Cerebellar cortex (tissue), 1 donor: Measurements from ENCODE around the gene AARSD1.
"Not testable (repeated sequence)": the region's sequence is repeated elsewhere in the genome, so short reads cannot be mapped to it uniquely, and the experiment has no call there.

Experiments used
- DNase-seq: peaks from one replicate; pipeline ENCODE4 v3.0.0-alpha.2; 2015; ENCODE audit warnings: low spot score

Gene AARSD1

DNA sequence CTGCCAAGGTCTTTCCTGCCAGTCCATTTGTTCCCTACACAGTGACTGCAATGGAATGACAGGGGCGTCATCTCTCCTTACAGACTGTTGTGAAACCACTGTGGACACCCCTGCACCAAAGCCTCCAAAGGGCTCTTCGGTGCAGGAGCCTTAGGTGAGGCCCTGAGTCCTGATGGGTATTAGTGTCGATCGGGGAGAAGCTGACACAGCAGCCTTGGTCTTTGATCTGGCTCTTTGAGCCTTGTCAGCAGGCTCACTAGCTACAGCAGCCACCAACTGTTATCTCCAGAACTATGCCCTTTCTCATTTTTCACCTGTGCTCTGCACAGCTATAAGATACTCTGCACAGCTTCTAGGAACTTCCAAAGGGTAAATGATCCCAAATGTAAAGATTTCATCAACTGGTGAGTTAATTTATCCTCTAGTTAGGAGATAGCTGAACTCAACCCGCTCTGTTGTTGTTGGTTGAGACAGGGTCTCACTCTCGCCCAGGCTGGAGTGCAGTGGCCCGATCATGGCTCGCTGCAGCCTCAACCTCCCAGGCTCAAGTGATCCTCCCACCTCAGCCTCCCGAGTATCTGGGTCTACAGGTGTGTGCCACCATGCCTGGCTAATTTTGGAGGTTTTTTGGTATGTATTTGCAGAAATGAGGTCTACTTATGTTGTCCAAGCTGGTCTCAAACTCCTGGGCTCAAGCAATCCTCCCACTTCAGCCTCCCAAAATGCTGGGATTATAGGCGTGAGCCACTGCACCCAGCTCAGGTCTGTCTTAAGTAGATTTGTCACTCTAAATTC, 44.0 kb downstream of the AARSD1 start:
- DNase-seq, result no peak

DNA sequence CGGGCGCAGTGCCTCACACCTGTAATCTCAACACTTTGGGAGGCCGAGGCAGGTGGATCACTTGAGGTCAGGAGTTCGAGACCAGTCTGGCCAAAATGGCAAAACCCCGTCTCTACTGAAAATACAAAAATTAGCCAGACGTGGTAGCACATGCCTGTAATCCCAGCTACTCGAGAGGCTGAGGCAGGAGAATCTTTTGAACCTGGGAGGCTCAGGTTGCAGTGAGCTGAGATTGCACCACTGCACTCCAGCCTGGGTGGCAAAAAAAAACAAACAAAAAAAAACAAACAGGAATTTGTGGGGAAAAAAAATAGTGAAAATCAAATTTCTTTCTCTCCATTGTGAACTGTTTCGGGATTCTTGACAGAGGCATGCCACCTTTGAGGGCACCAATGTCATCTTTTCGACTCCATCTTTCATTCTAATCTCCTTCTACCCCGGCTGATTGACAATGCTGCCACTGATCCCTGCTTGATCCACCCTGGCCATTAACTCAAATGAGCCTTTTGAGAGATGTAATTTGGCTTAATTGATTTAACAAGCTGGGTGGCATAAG, 44.7 kb downstream of the AARSD1 start:
- not testable (repeated sequence) for DNase-seq

DNA sequence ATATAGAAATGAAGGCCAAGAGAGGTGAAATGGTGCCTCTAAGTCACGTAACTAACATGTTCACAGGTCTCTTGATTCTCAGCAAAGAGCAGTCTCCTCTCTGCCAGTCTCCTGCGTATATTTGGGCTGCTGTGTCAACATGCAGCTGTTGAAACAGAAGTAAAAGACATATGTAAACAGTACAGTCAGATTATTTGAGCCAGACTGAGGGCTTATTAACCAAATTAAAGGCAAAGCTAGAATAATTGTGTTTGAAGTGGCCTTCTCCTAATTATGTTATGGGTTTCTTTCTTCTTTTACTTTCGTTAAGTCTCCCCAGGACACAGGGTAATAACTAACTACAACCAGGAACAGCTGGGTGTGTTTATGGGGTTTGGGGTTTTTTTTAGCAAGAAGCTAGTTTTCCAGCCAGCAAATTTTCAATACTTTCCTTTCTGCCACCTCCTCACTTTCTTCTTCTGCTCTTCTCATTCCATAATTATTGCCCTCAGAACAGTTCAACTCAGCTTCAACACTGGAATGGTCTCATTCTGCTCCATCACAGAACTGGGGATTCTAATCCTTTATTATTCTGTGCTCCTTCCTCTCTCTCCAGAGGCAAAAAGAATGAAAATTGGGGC, 45.2 kb downstream of the AARSD1 start:
- no peak for DNase-seq

DNA sequence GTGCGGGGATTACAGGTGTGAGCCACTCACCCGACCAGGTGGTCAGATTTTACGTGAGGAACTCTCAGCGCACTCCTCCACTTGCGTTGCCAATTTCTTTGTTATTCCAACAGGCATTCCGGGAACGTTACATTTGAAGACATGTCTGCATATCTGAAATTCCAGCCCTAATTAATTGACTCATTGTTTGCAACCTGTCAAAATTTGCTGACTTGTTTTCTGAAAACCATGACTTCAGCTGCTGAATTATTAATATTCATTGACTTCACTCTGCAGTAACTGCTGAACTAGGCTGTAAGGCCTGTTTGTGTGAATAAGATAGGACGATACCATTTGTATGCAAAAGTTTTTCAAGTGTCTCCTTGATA, 47.0 kb downstream of the AARSD1 start:
- no peak for DNase-seq

DNA sequence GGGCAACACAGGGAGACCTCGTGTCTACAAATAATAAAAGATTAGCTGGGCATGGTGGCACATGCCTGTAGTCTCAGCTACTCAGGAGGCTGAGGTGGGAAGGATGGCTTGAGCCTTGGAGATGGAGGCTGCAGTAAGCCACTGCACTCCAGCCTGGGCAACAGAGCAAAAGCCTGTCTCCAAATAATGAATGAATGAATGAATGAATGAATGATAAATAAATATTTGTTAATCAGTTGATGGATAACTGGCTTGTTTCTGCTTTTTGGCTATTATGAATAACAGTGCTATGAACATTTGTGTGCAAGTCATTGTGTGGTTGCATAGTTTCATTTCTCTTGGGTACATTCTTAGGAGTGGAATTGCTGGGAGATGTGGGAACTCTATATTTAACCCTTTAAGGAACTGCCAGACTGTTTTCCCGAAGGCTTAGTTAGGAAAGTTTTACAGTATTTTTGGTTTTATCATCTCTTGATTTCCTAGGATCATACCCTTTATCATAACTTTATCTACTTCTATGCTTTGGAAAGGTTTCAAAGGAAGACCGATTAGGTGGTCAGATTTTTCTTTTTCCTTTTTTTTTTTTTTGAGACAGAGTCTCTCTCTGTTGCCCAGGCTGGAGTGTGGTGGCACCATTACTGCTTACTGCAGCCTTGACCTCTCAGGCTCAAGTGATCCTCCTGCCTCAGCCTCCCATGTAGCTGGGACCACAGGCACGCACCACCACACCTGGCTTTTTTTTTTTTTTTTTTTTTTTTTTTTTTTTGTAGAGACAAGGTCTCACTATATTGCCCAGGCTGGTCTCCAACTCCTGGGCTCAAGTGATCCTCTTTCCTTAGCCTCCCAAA, 47.6 kb downstream of the AARSD1 start:
- not testable (repeated sequence) for DNase-seq

DNA sequence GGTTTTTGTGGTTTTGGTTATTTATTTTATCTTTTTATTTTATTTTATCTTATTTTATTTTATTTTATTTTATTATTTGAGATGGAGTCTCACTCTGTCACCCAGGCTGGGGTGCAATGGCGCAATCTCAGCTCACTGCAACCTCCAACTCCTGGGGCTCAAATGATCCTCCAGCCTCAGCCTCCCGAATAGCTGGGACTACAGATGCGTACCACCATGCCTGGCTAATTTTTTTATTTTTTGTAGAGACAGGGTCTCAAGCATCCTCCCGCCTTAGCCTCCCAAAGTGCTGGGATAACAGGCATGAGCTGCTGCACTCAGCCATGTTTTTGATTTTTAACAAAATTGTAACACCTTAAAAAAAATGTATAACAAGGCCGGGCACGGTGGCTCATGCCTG, 49.0 kb downstream of the AARSD1 start:
- not testable (repeated sequence) for DNase-seq

DNA sequence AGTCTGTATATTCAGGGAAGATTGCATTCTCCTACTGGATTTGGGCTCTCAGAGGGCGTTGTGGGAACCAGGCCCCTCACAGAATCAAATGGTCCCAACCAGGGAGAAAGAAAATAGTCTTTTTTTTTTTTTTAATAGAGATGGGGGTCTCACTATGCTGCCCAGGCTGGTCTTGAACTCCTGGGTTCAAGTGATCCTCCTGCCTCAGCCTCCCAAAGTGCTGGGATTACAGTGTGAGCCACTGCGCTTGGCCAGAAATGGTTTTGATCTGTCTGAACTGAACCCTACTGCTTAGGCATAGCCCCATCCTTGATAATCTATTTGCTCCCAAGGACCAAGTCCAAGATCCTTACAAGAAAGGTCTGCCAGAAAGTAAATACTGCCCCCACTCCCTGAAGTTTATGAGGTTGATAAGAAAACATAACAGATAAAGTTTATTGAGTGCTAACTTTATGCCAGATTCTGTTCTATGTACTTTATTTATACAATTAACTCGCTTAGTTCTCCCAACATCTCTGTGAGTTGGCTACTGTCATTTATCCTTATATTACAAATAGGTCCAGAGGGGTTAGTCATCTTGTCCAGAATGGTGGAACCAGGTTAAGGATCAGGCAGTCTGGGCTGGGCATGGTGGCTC, 50.2 kb downstream of the AARSD1 start:
- DNase-seq, result no peak

DNA sequence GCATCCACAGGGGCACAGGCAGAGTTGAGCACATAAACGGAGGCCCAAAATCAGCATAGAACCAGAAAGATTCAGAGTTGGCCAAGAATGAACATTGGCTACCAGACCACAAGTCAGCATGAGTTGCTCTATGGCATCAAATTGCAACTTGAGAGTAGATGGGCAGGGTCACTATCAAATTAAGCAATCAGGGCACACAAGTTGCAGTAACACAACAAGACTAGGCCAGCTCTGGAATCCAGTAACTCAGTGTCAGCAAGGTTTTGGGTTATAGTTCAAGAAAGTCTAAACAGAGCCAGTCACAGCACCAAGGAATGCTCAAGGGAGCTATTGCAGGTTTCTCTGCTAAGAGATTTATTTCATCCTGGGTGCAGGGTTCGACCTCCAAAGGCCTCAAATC, 50.7 kb downstream of the AARSD1 start:
- DNase-seq, result no peak

DNA sequence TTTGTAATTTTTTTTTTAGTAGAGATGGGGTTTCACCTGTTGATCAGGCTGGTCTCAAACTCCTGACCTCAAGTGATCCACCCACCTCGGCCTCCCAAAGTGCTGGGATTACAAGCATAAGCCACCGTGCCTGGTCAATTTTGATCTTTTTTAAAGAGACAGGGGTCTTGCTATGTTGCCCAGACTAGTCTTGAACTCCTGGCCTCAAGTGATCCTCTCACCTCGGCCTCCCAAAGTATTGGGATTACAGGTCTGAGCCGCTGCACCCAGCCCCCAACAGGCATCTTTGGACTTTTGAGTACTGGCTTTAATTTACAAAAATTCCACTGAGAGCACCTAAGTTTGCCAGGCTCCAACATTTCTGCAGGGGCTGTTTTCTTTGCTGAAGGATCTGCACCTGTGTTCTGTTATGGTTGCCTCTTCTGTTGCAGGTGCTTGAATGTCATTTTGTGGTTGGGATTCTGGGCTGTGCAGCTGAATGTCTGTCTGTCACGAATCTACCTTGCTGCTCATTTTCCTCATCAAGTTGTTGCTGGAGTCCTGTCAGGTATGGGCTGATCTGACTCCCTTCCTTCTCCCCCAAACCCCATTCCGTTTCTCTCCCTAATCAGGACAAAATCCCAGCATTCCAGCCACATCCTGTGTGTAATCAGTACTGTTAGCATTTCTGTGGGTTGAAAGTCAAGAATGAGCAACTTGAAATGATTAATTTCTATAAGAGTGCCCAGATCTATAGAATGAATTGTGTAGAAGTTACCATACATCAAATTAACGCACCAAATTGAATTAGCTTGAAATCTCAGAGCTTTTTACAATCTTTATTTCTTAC, 55.2 kb downstream of the AARSD1 start:
- DNase-seq, result no peak

DNA sequence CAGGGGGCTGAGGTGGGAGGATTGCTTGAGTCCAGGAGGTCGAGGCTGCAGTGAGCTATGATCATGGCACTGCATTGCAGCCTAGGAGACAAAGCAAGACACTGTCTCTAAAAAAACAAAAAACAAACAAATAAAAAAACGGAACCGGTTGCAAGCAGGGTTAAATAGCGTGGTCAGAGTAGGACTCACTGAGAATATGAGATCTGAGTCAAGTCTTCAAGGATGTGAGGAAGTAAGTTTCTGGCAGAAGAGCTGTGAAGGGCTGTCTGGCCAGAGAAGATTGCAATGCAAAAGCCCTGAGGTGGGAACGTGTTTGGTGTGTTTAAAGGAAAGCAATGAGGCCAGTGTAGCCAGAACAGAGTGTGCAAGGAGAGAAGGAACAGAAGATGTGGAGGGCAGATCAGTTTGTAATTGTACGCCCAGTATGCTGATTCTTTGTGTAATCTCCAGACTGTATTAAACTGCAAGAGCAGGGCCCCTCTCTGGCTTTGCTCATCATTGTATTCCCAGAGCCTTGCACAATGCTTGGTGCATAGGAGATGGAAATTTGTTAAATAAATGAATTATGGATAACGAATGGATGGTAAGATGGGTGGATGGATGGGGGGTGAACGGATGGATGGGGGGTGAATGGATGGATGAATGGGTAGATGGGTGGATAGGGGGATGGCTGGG, 57.3 kb downstream of the AARSD1 start:
- DNase-seq, result no peak

DNA sequence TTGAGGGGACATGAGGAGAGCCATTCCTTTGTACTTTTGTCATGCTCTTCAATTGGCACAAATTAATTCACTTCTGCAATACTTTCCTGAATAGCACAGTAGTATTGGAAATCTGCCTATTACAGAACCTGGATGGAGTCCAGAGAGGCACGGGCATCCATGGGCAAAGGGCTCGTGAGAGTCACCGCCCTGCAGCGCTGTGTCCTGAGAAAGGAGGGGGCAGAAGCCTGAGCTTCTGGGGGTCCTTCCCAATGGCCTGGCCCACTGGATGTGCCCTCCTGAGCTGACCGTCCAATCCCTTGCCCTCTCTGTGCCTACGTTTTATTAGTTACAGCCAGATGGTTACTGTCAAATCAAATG, 60.2 kb downstream of the AARSD1 start:
- DNase-seq, result no peak

DNA sequence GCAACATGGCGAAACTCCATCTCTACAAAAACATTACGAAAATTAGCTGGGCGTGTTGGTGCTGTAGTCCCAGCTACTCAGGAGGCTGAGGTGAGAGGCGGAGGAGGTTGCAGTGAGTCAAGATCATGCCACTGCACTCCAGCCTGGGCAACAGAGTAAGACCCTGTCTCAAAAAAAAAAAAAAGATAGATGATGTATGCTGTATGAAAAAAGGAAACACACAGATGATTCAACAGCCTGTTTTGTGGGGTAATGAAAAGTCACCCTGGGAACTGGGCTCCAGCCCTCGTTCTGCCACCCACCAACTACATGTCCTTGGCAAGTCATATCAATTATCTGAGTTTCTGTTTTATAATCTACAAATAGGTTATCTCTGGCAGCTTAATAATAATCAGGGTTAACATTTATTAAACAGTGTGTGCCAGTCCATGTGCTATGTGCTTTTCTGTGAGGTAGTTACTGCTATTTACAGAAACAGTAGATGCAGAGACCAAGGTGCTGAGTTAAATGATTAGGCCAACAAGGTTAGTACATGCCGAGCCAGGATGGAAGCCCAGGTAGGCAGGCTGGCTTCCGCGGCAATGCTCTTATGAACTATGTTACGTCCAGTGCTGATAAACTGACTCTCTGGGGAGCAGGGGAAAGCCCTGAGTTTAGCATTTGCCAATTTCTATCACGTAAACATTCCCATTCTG, 62.6 kb downstream of the AARSD1 start:
- DNase-seq, result no peak
